Activated CD8-positive, alpha-beta memory T cell treated with anti-CD3 and anti-CD28 coated beads, Interleukin-2, amount 50 U/mL, for 24 hours (primary cell): ENCODE data around the gene EIF4ENIF1.
A peak's percentile ranks its signal among the peaks of the same experiment; 100 is the strongest.
"Not testable (repeated sequence)": the region's sequence is repeated elsewhere in the genome, so short reads cannot be mapped to it uniquely, and the experiment has no call there.

Source experiments
- DNase-seq: peaks from one replicate; pipeline ENCODE4 v3.0.0-alpha.2; 2020; ENCODE audit errors: extremely low read depth

The EIF4ENIF1 gene

GRCh38 chr22:31442768-31443489 lies 46.7 kb downstream of the EIF4ENIF1 start:
- no peak for DNase-seq

DNA sequence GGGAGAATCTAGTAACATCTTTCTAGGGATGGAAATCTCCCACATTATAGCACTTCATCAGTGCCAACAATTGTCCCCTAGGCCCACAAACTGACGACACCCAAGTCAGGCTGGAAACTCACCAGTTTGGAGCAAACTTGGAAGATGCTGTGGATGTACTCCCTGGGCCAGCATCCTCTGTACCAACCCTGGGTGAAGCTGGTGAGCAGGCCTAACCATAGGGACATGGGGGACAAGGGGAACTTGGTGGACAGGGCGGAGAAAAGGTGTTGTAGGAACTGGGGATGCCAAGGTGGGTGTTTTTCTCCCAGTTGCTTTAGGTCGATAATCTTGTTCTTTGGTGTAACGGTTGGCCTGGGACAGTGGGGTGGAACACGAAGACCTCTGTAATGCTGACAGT lies 48.0 kb downstream of the EIF4ENIF1 start:
- DNase-seq = no peak

GRCh38 chr22:31440681-31441080 lies 49.0 kb downstream of the EIF4ENIF1 start:
- no peak for DNase-seq

- no peak for DNase-seq
Observed at GRCh38 chr22:31439808-31440207, 49.8 kb downstream of the EIF4ENIF1 start.

GRCh38 chr22:31436132-31436531 lies 53.5 kb downstream of the EIF4ENIF1 start:
- no peak for DNase-seq

DNA sequence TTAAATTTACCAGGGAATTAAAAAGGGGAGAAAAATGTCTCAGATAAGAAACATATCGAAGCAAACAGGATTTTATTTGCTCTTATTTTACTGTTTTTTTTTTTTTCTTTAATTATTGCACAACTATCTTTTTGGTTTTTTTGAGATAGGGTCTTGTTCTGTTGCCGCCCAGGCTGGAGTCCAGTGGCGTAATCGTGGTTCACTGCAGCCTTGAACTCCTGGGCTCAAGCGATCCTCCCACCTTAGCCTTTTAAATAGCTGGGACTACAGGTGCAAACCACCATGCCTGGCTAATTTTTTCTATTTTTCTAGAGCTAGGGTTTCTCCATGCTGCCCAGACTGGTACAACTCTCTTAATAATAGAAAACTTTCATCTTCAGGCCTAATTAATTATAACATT lies 57.7 kb downstream of the EIF4ENIF1 start:
- DNase-seq = no peak

GRCh38 chr22:31425331-31426050 lies 64.2 kb downstream of the EIF4ENIF1 start:
- no peak for DNase-seq

DNA sequence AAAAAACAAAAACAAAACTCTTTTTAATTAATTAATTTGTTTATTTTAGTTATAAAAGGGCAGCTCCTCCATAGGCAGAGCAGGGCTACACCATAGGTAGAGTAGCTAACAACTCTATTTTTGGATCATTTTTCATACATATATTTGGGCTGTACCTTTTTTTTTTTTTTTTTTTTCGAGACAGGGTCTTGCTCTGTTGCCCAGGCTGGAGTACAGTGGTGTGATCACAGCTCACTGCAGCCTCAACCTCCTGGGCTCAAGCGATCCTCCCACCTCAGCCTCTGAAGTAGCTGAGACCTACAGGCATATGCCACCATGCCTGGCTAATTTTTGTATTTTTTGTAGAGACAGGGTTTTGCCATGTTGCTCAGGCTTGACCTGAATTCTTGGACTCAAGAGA lies 87.3 kb downstream of the EIF4ENIF1 start:
- DNase-seq = not testable (repeated sequence)

- no peak for DNase-seq
Observed at GRCh38 chr22:31400023-31400397, 89.6 kb downstream of the EIF4ENIF1 start.

GRCh38 chr22:31399211-31400022 lies 90.2 kb downstream of the EIF4ENIF1 start, which contains the start of gene DRG1:
TSS of gene DRG1 (plus strand) at chr22:31399604. CDS start at chr22:31399684, 80 bp downstream.
- DNase-seq = peak; percentile 91

DNA sequence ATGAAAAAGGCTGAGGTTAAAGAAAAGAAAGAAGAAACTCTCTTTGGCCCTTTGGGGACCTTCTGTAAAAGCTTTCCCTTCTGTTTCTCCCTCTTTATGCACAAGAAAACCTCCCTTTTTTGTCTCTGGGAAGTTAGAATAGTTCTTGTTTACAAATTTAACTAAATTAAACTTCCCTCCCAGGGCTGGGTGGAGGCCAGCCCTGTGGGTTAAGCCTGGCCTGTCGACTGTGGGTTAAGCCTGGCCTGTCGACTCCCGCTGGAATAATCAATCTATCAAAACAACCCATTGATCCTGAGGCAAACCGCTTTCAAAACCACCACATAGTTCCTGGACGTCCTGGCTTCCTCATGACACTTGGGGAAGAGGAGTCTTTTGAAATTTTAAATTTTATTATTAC lies 91.4 kb downstream of the EIF4ENIF1 start:
- DNase-seq = no peak

GRCh38 chr22:31394326-31394725 lies 95.3 kb downstream of the EIF4ENIF1 start:
- DNase-seq = no peak

- no peak for DNase-seq
Observed at GRCh38 chr22:31393893-31394292, 95.7 kb downstream of the EIF4ENIF1 start.
